Measurements from ENCODE around the gene SRRM4.

DNA sequence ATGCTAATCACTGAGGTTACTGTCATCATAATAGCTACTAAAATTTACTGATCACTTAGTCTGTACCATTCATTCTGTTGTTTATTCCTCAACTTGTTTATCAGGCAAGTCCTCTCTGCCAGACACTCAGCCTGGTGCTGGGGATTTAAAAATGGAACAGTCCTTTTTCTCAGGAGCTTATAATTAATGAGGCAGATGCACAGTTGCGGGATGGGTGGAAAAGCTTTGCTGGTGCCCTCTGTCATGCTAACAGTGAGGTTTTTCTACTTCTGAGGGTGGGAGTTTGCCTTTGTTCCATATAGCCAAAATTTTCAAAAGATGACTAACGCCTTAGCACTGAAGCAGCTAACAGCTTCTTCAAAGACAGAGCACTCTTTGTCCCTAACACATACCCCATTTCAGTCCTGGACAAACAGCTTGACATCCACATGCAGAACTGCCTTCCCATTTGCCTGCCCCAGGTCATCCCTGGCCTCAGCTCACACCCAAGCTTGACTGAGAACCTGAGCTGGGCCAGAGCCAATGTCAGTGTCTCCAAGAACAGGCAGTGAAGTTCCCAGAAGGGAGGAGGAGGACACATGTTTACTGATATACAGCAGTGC, 166.6 kb downstream of the SRRM4 start:
- TF ChIP-seq RAD21 (IDR thresholded peaks at IDR 0.05; ENCODE audit: low read depth) (no peak), REST (IDR thresholded peaks at IDR 0.05; ENCODE audit: low read depth) (no peak), CEBPB (IDR thresholded peaks at IDR 0.05) (no peak), YY1 (IDR thresholded peaks at IDR 0.05; ENCODE audit: low read depth) (no peak), CREB1 (IDR thresholded peaks at IDR 0.05; ENCODE audit: low read depth) (no peak), TCF12 (IDR thresholded peaks at IDR 0.05; ENCODE audit: low read depth) (no peak), TAF1 (IDR thresholded peaks at IDR 0.05; ENCODE audit: low read depth) (no peak), EP300 (IDR thresholded peaks at IDR 0.05; ENCODE audit: borderline replicate concordance) (no peak), NFIC (IDR thresholded peaks at IDR 0.05) (no peak), TEAD4 (IDR thresholded peaks at IDR 0.05) (no peak), FOXM1 (IDR thresholded peaks at IDR 0.05; ENCODE audit: borderline replicate concordance, low read depth) (no peak), EGR1 (IDR thresholded peaks at IDR 0.05) (no peak)
